Chondrocyte (in vitro differentiated cells): ENCODE results near the gene ZFHX3. TPM values are rescaled to one million over a fixed set of nuclear protein-coding genes. Genes with fewer than 3 reads are reported as not detected.

ENCODE experiments used
- DNase-seq: peaks from one replicate; pipeline ENCODE4 v3.0.0; 2021; ENCODE audit warnings: mixed read lengths, low spot score
- H3K27ac Mint-ChIP-seq: one replicate; pipeline ENCODE4 v1.8.0; 2021; ENCODE audit warnings: mild to moderate bottlenecking, moderate library complexity, mixed read lengths; ENCODE audit not compliant: unreplicated experiment
- H3K27me3 Mint-ChIP-seq: 2 replicates; pipeline ENCODE4 v1.8.0; 2021; ENCODE audit warnings: low read depth, mixed read lengths
- H3K36me3 Mint-ChIP-seq: 2 replicates; pipeline ENCODE4 v1.8.0; 2021; ENCODE audit warnings: low read depth, mixed read lengths
- H3K4me1 Mint-ChIP-seq: 2 replicates; pipeline ENCODE4 v1.8.0; 2021; ENCODE audit warnings: low read depth, mild to moderate bottlenecking, mixed read lengths
- H3K4me3 Mint-ChIP-seq: one replicate; pipeline ENCODE4 v1.8.0; 2021; ENCODE audit warnings: mild to moderate bottlenecking, moderate library complexity, mixed read lengths; ENCODE audit not compliant: unreplicated experiment
- H3K9me3 Mint-ChIP-seq: 2 replicates; pipeline ENCODE4 v1.8.0; 2021; ENCODE audit warnings: low read depth, mixed read lengths
- CTCF ChIP-seq: fragments of 200-600 bp; sonication (generic); IDR thresholded peaks from 2 replicates; pipeline ENCODE4 v1.5.0; 2021; ENCODE audit warnings: antibody characterized with exemption, mild to moderate bottlenecking, moderate library complexity
- total RNA-seq: library from RNA; stranded (reverse); gene quantifications from 3 replicates; pipeline ENCODE4 v1.2.1, GENCODE V29; 2021

ZFHX3 gene
- total RNA-seq, 1 donor from 2014 or later = 86.8 TPM

GRCh38 chr16:72971370-72971769 is 76.6 kb downstream of the ZFHX3 start:
- no peak for DNase-seq
- H3K4me3 Mint-ChIP-seq = no peak overlapping the region
- peaks cover 81% of the 10 kb centered on the region for H3K4me1 Mint-ChIP-seq
- H3K9me3 Mint-ChIP-seq = no peaks in the 10 kb centered on the region
- H3K27ac Mint-ChIP-seq = no peak overlapping the region
- TF ChIP-seq CTCF = no peak
- H3K27me3 Mint-ChIP-seq = no peaks in the 10 kb centered on the region
- H3K36me3 Mint-ChIP-seq = peaks cover 11% of the 10 kb centered on the region

- Mint-ChIP-seq H3K4me3 (no peak overlapping the region), H3K9me3 (no peaks in the 10 kb centered on the region), H3K27ac (peak overlapping the region; percentile 62), H3K36me3 (peaks cover 15% of the 10 kb centered on the region), H3K27me3 (no peaks in the 10 kb centered on the region), H3K4me1 (peaks cover 78% of the 10 kb centered on the region)
- no peak for TF ChIP-seq CTCF
- DNase-seq = no peak
Measured at GRCh38 chr16:72970656-72971055, 77.3 kb downstream of the ZFHX3 start.

- H3K27ac Mint-ChIP-seq = peak overlapping the region; percentile 51
- no peaks in the 10 kb centered on the region for H3K9me3 Mint-ChIP-seq
- no peak overlapping the region for H3K4me3 Mint-ChIP-seq
- peaks cover 18% of the 10 kb centered on the region for H3K36me3 Mint-ChIP-seq
- H3K4me1 Mint-ChIP-seq = peaks cover 74% of the 10 kb centered on the region
- no peak for DNase-seq
- no peak for TF ChIP-seq CTCF
- H3K27me3 Mint-ChIP-seq = no peaks in the 10 kb centered on the region
Measured at GRCh38 chr16:72969812-72970211, 78.1 kb downstream of the ZFHX3 start.

- Mint-ChIP-seq H3K27me3 (no peaks in the 10 kb centered on the region), H3K9me3 (no peaks in the 10 kb centered on the region), H3K27ac (peak overlapping the region; percentile 76), H3K36me3 (peaks cover 18% of the 10 kb centered on the region), H3K4me1 (peaks cover 70% of the 10 kb centered on the region), H3K4me3 (no peak overlapping the region)
- no peak for DNase-seq
- no peak for TF ChIP-seq CTCF
Measured at GRCh38 chr16:72969146-72969545, 78.8 kb downstream of the ZFHX3 start.

- DNase-seq = no peak
- H3K36me3 Mint-ChIP-seq = peaks cover 15% of the 10 kb centered on the region
- peaks cover 73% of the 10 kb centered on the region for H3K4me1 Mint-ChIP-seq
- H3K9me3 Mint-ChIP-seq = no peaks in the 10 kb centered on the region
- no peaks in the 10 kb centered on the region for H3K27me3 Mint-ChIP-seq
- peak overlapping the region; percentile 53 for H3K27ac Mint-ChIP-seq
- no peak overlapping the region for H3K4me3 Mint-ChIP-seq
- no peak for TF ChIP-seq CTCF
Measured at GRCh38 chr16:72967941-72968340, 80.0 kb downstream of the ZFHX3 start.
